MM.1S (cell line): ENCODE data around the gene AICDA.

Experiments used
- DNase-seq: peaks from one replicate; pipeline ENCODE4 v3.0.0-alpha.2; 2015
- H2AFZ ChIP-seq: fragments of 300-600 bp; sonication (generic); 2 replicates; pipeline ENCODE4 v1.6.0; 2016; ENCODE audit warnings: antibody characterized with exemption, low read length
- H3F3A ChIP-seq: fragments of 300-600 bp; sonication (generic); 2 replicates; pipeline ENCODE4 v1.6.1; 2016; ENCODE audit warnings: mild to moderate bottlenecking, antibody characterized with exemption, low read length, moderate library complexity, mixed read lengths; ENCODE audit not compliant: insufficient read depth
- H3K27ac ChIP-seq: fragments of 300-600 bp; sonication (generic); 2 replicates; pipeline ENCODE4 v1.5.1; 2016; ENCODE audit warnings: mild to moderate bottlenecking, low read length
- H3K27me3 ChIP-seq: fragments of 300-600 bp; sonication (generic); replicated peaks from 2 replicates; pipeline ENCODE4 v1.6.0; 2016; ENCODE audit warnings: low read length; ENCODE audit not compliant: insufficient read depth
- H3K36me3 ChIP-seq: fragments of 300-600 bp; sonication (generic); replicated peaks from 2 replicates; pipeline ENCODE4 v1.6.1; 2016; ENCODE audit warnings: mild to moderate bottlenecking, low read length, mixed read lengths; ENCODE audit not compliant: insufficient read depth
- H3K4me1 ChIP-seq: fragments of 300-600 bp; sonication (generic); 2 replicates; pipeline ENCODE4 v1.6.1; 2016; ENCODE audit warnings: low read length, mixed read lengths
- H3K4me2 ChIP-seq: fragments of 300-600 bp; sonication (generic); 2 replicates; pipeline ENCODE4 v1.6.0; 2016; ENCODE audit warnings: low read depth, low read length
- H3K4me3 ChIP-seq: fragments of 300-600 bp; sonication (generic); 2 replicates; pipeline ENCODE4 v1.5.1; 2016; ENCODE audit warnings: low read length, mixed read lengths
- H3K79me2 ChIP-seq: fragments of 300-600 bp; sonication (generic); 2 replicates; pipeline ENCODE4 v1.6.1; 2016; ENCODE audit warnings: mixed run types, low read length, mixed read lengths
- H3K9ac ChIP-seq: fragments of 300-600 bp; sonication (generic); 2 replicates; pipeline ENCODE4 v1.6.1; 2016; ENCODE audit warnings: low read length, mixed read lengths
- H3K9me2 ChIP-seq: fragments of 300-600 bp; sonication (generic); replicated peaks from 2 replicates; pipeline ENCODE4 v1.6.1; 2016; ENCODE audit warnings: mild to moderate bottlenecking, low read length, mixed read lengths; ENCODE audit not compliant: insufficient read depth
- H3K9me3 ChIP-seq: fragments of 300-600 bp; sonication (generic); replicated peaks from 2 replicates; pipeline ENCODE4 v1.6.1; 2016; ENCODE audit warnings: mild to moderate bottlenecking, low read length, mixed read lengths; ENCODE audit not compliant: insufficient read depth
- H4K20me1 ChIP-seq: fragments of 300-600 bp; sonication (generic); 2 replicates; pipeline ENCODE4 v1.6.1; 2016; ENCODE audit warnings: mild to moderate bottlenecking, low read length, moderate library complexity, mixed read lengths; ENCODE audit not compliant: insufficient read depth
- EZH2 ChIP-seq: fragments of 300-600 bp; sonication (generic); optimal IDR thresholded peaks from 2 replicates; pipeline ENCODE3; 2017; ENCODE audit warnings: low read depth, mild to moderate bottlenecking, antibody characterized with exemption, low read length, mixed read lengths
- EZH2phosphoT487 ChIP-seq: fragments of 300-600 bp; sonication (generic); IDR thresholded peaks from 2 replicates; pipeline ENCODE4 v1.6.1; 2018; ENCODE audit warnings: antibody characterized with exemption, low read length
- TF ChIP-seq, protein P1 (sequence below): fragments of 300-600 bp; sonication (generic); IDR thresholded peaks from 2 replicates; pipeline ENCODE4 v1.5.1; 2016; ENCODE audit warnings: antibody characterized with exemption, low read length, mixed read lengths

Gene AICDA

DNA sequence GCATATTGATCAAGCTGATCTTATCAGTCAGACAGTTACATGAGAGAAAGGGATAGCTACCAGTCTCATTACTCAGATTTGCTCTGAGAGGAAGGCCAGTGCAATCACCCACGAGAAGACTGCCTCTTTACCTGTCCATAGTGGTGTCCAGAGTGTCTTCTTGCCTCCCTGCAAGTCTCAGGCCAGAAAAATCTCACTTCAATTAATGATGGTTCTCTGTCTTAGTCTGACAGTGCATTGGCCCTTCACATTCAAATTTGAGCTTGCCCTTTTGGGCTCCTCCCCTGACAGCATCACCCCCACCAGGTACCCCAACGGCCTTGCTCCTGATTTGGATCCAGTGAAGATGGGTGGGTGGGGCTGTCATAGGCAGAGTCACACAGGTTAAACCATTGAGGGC, at the start of gene AICDA:
AICDA (minus strand) TSS at position 231 of the 400 bp plus-strand sequence; CDS start at position 139, 92 bp downstream.
- no peak within 1 kb of the TSS for H3K4me2 ChIP-seq
- no peaks in the 10 kb centered on the region for H4K20me1 ChIP-seq
- H3K79me2 ChIP-seq: no peaks in the 10 kb centered on the region
- H3K36me3 ChIP-seq: no peaks in the 10 kb centered on the region
- no peak for DNase-seq
- H2AFZ ChIP-seq: no peak within 1 kb of the TSS
- TF ChIP-seq, protein P1, sequence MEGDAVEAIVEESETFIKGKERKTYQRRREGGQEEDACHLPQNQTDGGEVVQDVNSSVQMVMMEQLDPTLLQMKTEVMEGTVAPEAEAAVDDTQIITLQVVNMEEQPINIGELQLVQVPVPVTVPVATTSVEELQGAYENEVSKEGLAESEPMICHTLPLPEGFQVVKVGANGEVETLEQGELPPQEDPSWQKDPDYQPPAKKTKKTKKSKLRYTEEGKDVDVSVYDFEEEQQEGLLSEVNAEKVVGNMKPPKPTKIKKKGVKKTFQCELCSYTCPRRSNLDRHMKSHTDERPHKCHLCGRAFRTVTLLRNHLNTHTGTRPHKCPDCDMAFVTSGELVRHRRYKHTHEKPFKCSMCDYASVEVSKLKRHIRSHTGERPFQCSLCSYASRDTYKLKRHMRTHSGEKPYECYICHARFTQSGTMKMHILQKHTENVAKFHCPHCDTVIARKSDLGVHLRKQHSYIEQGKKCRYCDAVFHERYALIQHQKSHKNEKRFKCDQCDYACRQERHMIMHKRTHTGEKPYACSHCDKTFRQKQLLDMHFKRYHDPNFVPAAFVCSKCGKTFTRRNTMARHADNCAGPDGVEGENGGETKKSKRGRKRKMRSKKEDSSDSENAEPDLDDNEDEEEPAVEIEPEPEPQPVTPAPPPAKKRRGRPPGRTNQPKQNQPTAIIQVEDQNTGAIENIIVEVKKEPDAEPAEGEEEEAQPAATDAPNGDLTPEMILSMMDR: no peak
- TF ChIP-seq EZH2: no peak
- no peak for TF ChIP-seq EZH2phosphoT487
- no peaks in the 10 kb centered on the region for H3K9me3 ChIP-seq
- H3K9me2 ChIP-seq: no peaks in the 10 kb centered on the region
- no peaks in the 10 kb centered on the region for H3K27me3 ChIP-seq
- no peak within 1 kb of the TSS for H3K9ac ChIP-seq
- H3K4me1 ChIP-seq: no peaks in the 10 kb centered on the region
- H3F3A ChIP-seq: no peaks in the 10 kb centered on the region
- H3K4me3 ChIP-seq: no peak within 1 kb of the TSS
- no peak within 1 kb of the TSS for H3K27ac ChIP-seq

DNA sequence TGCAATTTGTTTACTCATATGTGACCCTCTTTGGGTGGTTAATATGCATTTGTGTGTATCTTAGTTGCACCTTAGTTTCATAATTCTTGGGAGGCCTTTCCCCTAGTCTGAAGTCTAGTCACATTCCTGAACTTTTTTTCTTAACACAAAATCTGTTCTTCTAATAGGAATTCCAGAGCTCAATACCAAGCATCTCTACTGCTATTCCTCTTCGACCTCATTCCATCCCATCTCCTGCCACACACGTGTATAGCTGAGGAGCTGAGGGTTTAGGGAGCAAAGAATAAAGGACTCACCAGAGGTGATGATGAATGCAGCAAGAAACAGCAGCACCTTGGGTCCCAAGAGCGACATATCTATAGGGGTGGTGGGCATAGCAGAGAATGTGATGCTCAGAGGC, 49.1 kb upstream of the AICDA start:
- no peak for DNase-seq
- H3K9ac ChIP-seq: no peak overlapping the region

DNA sequence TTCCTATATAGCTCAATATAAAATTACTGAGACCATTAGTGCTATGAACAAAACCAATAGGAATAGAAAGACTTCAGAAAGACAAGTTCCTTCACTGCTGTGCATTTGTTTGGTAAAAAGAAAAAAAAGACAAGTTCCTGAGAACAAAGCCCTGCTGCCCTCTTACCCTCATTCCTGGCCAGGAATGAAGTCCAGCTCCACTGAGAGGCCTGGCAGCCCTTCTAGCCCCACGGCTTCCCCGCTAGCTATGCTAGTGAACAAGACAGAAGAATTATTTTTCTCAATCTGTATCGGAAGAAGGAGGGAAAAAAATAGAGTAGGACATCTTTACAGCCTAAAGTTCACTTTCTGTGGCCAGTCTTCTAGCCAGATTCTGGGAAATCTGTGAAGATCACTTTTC, 48.4 kb upstream of the AICDA start:
- Histone ChIP-seq H3K4me1 (no peaks in the 10 kb centered on the region), H3K4me3 (no peak overlapping the region), H3K36me3 (no peaks in the 10 kb centered on the region), H3K9ac (no peak overlapping the region), H3K79me2 (no peaks in the 10 kb centered on the region), H3K9me3 (no peaks in the 10 kb centered on the region), H4K20me1 (no peaks in the 10 kb centered on the region), H3K27ac (no peak overlapping the region), H3K27me3 (no peaks in the 10 kb centered on the region), H3K4me2 (no peak overlapping the region), H3K9me2 (no peaks in the 10 kb centered on the region), H2AFZ (no peak overlapping the region), H3F3A (no peaks in the 10 kb centered on the region)
- TF ChIP-seq EZH2phosphoT487: no peak
- TF ChIP-seq, protein P1: no peak
- TF ChIP-seq EZH2: no peak
- no peak for DNase-seq

More for the DNA sequence above, 49.1 kb upstream of the AICDA start:
- Histone ChIP-seq H4K20me1 (no peaks in the 10 kb centered on the region), H3K27me3 (no peaks in the 10 kb centered on the region), H3K27ac (no peak overlapping the region), H3K4me2 (no peak overlapping the region), H2AFZ (no peak overlapping the region), H3K79me2 (no peaks in the 10 kb centered on the region), H3K9me2 (no peaks in the 10 kb centered on the region), H3F3A (no peaks in the 10 kb centered on the region), H3K36me3 (no peaks in the 10 kb centered on the region), H3K4me3 (no peak overlapping the region), H3K9me3 (no peaks in the 10 kb centered on the region), H3K4me1 (no peaks in the 10 kb centered on the region)
- TF ChIP-seq EZH2: no peak
- TF ChIP-seq, protein P1: no peak
- no peak for TF ChIP-seq EZH2phosphoT487
